ENCODE results near the gene VOPP1.

Gene VOPP1

GRCh38 chr7:55425141-55425752, 147.1 kb downstream of the VOPP1 start:
- FAIRE-seq (no peak), DNase-seq (ENCODE audit: insufficient read length, low spot score) (no peak)

GRCh38 chr7:55423891-55424290, 148.4 kb downstream of the VOPP1 start:
- FAIRE-seq, result no peak
- DNase-seq (ENCODE audit: insufficient read length, low spot score), result no peak
- no peak for TF ChIP-seq CTCF (IDR thresholded peaks at IDR 0.05; ENCODE audit: insufficient read depth, missing control alignments)

More at GRCh38 chr7:55425141-55425752, 147.1 kb downstream of the VOPP1 start:
- no peak for TF ChIP-seq CTCF (IDR thresholded peaks at IDR 0.05; ENCODE audit: insufficient read depth, missing control alignments)

- DNase-seq (ENCODE audit: insufficient read length, low spot score), result no peak
- FAIRE-seq, result no peak
These were observed 149.0 kb downstream of the VOPP1 start for GRCh38 chr7:55423277-55423711.

More at GRCh38 chr7:55423277-55423711, 149.0 kb downstream of the VOPP1 start:
- TF ChIP-seq CTCF (IDR thresholded peaks at IDR 0.05; ENCODE audit: insufficient read depth, missing control alignments), result no peak
